DND-41 (cell line): ENCODE data around the gene LTBP3.

Experiments used
- CTCF ChIP-seq: IDR thresholded peaks from 2 replicates; pipeline ENCODE4 v1.5.1; 2012; ENCODE audit warnings: borderline replicate concordance, low read length, moderate library complexity, mild to moderate bottlenecking; ENCODE audit not compliant: poor library complexity, severe bottlenecking; ENCODE audit errors: extremely low read depth
- EZH2 ChIP-seq: IDR thresholded peaks from 3 replicates; pipeline ENCODE4 v1.6.1; 2012; ENCODE audit warnings: borderline replicate concordance, low read depth, mild to moderate bottlenecking, moderate library complexity, low read length, inconsistent platforms; ENCODE audit not compliant: severe bottlenecking

GRCh38 chr11:65559951-65560537 is 1.9 kb upstream of the LTBP3 start:
- TF ChIP-seq CTCF: no peak
- TF ChIP-seq EZH2: no peak
